ENCODE results near the gene IL17C.

The IL17C gene, protein sequence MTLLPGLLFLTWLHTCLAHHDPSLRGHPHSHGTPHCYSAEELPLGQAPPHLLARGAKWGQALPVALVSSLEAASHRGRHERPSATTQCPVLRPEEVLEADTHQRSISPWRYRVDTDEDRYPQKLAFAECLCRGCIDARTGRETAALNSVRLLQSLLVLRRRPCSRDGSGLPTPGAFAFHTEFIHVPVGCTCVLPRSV

DNA sequence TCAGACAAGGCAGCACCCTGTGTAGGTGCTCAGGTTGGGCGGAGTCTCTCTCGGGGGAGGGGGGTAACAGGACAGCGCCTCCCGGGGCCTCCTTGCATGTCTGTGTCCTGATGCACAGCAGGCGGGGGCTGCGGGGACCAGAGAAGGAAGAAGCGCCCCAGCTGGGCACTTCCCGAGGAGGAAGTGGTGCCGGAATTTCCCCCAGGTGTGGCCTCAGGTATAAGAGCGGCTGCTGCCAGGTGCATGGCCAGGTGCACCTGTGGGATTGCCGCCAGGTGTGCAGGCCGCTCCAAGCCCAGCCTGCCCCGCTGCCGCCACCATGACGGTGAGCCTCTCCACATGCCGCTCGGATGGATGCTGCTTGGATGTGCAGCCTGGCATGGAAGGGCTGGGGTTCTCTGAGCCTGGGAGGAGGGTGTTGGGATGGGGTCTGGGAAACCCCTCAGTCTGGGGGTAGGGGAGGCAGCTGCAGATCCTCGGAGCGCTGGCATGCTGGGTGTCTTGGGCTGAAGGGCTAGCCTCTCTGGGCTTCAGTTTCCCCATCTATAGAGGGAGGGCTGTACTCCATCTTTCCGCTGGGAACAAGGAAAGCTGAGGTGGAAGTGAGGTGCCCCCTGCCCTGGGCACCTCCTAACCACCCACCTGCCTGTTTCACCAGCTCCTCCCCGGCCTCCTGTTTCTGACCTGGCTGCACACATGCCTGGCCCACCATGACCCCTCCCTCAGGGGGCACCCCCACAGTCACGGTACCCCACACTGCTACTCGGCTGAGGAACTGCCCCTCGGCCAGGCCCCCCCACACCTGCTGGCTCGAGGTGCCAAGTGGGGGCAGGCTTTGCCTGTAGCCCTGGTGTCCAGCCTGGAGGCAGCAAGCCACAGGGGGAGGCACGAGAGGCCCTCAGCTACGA is at the start of gene IL17C:
IL17C (plus strand) TSS at position 250 of the 908 bp plus-strand sequence; CDS start at position 320, 70 bp downstream.
- TF ChIP-seq, protein P1, sequence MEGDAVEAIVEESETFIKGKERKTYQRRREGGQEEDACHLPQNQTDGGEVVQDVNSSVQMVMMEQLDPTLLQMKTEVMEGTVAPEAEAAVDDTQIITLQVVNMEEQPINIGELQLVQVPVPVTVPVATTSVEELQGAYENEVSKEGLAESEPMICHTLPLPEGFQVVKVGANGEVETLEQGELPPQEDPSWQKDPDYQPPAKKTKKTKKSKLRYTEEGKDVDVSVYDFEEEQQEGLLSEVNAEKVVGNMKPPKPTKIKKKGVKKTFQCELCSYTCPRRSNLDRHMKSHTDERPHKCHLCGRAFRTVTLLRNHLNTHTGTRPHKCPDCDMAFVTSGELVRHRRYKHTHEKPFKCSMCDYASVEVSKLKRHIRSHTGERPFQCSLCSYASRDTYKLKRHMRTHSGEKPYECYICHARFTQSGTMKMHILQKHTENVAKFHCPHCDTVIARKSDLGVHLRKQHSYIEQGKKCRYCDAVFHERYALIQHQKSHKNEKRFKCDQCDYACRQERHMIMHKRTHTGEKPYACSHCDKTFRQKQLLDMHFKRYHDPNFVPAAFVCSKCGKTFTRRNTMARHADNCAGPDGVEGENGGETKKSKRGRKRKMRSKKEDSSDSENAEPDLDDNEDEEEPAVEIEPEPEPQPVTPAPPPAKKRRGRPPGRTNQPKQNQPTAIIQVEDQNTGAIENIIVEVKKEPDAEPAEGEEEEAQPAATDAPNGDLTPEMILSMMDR (IDR thresholded peaks at IDR 0.05; ENCODE audit: extremely low read depth, missing control alignments): no peak

DNA sequence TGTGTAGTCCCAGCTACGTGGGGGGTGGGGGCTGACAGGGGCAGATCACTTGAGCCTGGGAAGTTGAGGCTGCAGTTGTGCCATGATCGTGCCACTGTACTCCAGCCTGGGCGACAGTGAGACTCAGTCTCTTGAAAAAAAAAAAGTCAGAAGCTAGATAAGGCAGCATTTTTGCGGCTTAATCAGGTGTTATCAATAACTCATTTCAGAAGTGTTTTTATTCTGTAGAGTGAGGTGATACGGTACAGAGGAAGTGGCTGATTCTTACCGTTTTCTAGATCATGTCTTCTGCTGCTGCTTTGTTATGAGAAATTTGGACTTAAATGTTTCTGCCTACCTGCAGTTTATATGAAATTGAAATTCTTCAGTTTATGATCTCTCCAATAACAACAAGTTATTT is 49.6 kb upstream of the IL17C start:
- TF ChIP-seq, protein P1 (IDR thresholded peaks at IDR 0.05; ENCODE audit: extremely low read depth, missing control alignments): no peak
- no peak for DNase-seq (ENCODE audit: low spot score)

More for the DNA sequence above, at the start of gene IL17C:
- no peak for DNase-seq (ENCODE audit: low spot score)

DNA sequence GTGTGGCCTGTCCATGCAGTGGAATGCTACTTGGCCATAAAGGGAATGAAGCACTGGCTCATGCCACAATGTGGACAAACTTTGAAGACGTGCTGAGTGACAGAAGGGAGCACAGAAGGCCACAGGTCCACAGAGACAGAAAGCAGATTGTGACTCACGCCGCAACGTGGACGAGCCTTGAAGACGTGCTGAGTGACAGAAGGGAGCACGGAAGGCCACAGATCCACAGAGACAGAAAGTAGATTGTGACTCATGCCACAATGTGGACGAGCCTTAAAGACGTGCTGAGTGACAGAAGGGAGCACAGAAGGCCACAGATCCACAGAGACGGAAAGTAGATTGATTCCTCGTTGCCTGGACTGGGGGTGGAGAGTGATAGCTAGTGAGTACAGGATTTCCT is 48.9 kb upstream of the IL17C start:
- TF ChIP-seq, protein P1 (IDR thresholded peaks at IDR 0.05; ENCODE audit: extremely low read depth, missing control alignments): no peak
- DNase-seq (ENCODE audit: low spot score): no peak

DNA sequence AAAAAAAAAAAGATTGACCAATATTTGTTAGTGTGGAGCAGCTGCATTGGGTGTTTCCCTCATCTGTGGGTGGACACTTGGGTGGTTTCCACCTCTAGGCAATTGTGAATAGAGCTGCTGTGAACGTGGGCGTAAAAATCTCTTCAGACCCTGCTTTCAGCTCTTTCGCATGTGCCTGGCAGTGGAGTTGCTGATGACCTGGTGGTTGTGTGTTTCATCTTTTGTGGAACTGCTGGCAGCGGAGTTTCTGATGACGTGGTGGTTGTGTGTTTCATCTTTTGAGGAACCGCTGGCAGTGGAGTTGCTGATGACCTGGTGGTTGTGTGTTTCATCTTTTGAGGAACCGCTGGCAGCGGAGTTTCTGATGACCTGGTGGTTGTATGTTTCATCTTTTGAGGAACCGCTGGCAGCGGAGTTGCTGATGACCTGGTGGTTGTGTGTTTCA is 46.8 kb upstream of the IL17C start:
- TF ChIP-seq, protein P1 (IDR thresholded peaks at IDR 0.05; ENCODE audit: extremely low read depth, missing control alignments): no peak
- peak; percentile 80 for DNase-seq (ENCODE audit: low spot score)

DNA sequence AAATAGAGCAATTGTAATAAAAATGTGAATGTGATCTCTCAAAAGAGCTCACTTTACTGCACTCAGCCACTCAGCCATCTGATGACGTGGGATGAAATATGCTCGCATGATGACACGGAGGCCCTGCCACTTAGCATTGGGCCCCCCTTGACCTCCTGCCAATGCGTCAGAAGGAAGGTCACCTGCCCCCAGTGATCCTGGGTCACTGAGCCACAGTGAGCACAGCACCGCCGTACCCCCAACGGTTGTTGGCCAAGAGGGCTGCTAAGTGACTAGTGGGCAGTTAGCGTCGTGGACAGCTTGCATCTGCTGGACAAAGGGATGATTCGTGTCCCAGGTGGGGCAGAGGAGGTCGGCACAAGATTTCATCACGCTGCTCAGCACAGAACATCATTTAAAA is 45.3 kb upstream of the IL17C start:
- DNase-seq (ENCODE audit: low spot score): no peak
- TF ChIP-seq, protein P1 (IDR thresholded peaks at IDR 0.05; ENCODE audit: extremely low read depth, missing control alignments): no peak

DNA sequence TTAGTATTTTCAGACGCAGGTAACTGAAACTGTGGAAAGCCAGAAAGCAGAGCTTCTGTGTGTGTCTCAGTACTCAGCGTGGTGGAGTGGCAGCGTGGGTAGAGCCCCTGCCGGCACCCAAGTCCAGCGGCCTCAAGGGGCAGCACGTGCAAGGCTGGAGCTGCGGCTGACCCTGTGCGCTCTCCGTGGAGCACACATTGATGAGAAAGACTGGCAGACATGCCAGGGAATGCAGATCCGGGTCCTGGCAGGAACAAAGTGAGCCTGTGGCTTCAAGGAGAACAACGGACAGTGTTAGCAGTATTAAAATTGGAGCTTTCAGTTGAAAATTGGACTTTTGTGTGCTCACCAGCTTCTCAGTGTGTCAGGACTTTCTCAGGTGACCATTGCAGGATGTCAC is 44.9 kb upstream of the IL17C start:
- no peak for DNase-seq (ENCODE audit: low spot score)
- TF ChIP-seq, protein P1 (IDR thresholded peaks at IDR 0.05; ENCODE audit: extremely low read depth, missing control alignments): no peak

DNA sequence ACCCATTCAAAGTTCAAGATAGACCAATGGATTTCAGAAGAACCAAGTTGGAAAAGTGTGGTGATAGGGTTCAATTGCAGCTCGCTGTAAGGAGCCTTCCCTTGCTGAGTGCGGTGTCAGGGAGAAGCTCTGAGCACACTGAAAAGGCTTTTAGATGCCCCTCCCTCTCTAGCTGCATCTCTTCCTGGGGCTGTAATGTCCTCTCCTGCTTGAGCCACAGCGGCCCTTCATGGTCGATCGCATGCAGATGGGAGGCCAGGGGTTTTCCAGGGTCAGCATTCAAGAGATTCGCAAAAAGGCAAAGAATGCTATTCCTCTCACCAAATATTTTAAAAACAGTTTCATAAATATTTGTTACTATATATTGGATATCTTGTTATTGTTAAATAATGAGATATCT is 44.5 kb upstream of the IL17C start:
- TF ChIP-seq, protein P1 (IDR thresholded peaks at IDR 0.05; ENCODE audit: extremely low read depth, missing control alignments): no peak
- no peak for DNase-seq (ENCODE audit: low spot score)
